Skeletal muscle cell (primary cell): ENCODE results near the gene NOP9.

Source experiments
- DNase-seq: peaks from one replicate; pipeline ENCODE4 v3.0.0-alpha.2; 2010; ENCODE audit warnings: low read depth
- H3K4me3 ChIP-seq: 2 replicates; pipeline ENCODE4 v1.5.1; 2011; ENCODE audit warnings: low read depth, mild to moderate bottlenecking, control low read depth, low read length, moderate library complexity

Gene NOP9, protein sequence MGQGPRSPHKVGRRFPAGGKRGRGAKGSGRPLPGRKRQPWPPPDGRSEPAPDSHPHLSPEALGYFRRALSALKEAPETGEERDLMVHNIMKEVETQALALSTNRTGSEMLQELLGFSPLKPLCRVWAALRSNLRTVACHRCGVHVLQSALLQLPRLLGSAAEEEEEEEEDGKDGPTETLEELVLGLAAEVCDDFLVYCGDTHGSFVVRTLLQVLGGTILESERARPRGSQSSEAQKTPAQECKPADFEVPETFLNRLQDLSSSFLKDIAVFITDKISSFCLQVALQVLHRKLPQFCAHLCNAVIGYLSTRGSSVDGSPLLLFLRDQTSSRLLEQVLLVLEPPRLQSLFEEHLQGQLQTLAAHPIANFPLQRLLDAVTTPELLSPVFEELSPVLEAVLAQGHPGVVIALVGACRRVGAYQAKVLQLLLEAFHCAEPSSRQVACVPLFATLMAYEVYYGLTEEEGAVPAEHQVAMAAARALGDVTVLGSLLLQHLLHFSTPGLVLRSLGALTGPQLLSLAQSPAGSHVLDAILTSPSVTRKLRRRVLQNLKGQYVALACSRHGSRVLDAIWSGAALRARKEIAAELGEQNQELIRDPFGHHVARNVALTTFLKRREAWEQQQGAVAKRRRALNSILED

GRCh38 chr14:24299255-24300191 is at the start of gene NOP9, which contains the start of gene DHRS1:
TSS of gene NOP9 (plus strand) at chr14:24299850. CDS start at chr14:24299955, 105 bp downstream.
TSS of gene DHRS1 (minus strand) at chr14:24299780. CDS start at chr14:24299106, 674 bp downstream.
- DNase-seq = peak; percentile 41
- peak within 1 kb of the TSS; percentile 90 for H3K4me3 ChIP-seq

GRCh38 chr14:24250354-24250753 is 49.3 kb upstream of the NOP9 start:
- H3K4me3 ChIP-seq = no peak overlapping the region
- DNase-seq = no peak

GRCh38 chr14:24251880-24252288 is 47.8 kb upstream of the NOP9 start:
- DNase-seq = no peak

DNA sequence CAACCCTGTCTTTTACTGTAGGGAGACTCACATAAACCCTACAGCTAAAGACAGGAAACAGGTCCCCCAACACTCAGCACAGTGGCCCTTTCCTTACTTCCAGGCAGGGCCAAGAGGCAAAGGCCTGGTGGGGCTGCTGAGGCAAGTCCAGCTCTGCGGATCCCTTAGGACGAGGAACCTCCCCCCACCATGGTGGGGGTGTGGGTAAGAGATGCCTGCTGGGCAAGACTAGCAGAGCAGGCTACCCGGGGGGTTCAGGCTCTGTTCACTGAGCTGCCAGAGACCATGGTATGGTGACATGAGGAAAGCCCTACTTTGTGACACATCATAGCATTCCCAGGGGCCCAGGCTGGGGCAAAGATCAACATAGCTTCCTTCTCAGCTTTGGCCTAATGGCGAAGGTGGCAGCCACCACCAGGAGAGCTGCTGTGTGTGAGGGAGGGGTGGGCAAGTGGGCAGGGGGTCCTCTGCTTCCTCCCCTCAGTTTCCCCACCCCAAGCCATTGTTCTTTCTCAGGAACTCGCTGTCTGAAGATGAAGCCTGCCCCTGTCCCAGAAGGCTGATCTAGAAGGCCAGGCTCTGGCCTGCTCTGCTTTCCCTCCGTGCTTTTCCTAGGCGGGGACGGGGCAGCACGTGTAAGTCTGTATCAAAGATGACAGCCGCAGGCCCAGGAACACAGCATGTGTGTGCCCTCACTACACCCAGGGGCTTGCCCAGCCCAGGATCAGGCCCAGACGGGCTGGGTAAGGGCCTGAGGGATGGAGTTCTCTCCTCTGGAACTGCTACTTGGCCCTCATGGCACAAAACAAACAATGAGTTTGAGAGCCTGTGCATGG is 47.1 kb upstream of the NOP9 start:
- no peak overlapping the region for H3K4me3 ChIP-seq
- no peak for DNase-seq

More at GRCh38 chr14:24251880-24252288, 47.8 kb upstream of the NOP9 start:
- no peak overlapping the region for H3K4me3 ChIP-seq

GRCh38 chr14:24253936-24254335 is 45.7 kb upstream of the NOP9 start:
- DNase-seq = no peak

GRCh38 chr14:24254630-24255392 is 44.8 kb upstream of the NOP9 start:
- no peak overlapping the region for H3K4me3 ChIP-seq
- no peak for DNase-seq

More at GRCh38 chr14:24253936-24254335, 45.7 kb upstream of the NOP9 start:
- H3K4me3 ChIP-seq = no peak overlapping the region

GRCh38 chr14:24255438-24255837 is 44.2 kb upstream of the NOP9 start:
- no peak overlapping the region for H3K4me3 ChIP-seq
- DNase-seq = no peak

- DNase-seq = no peak
- no peak overlapping the region for H3K4me3 ChIP-seq
Observed at GRCh38 chr14:24255931-24256711, 43.5 kb upstream of the NOP9 start.

DNA sequence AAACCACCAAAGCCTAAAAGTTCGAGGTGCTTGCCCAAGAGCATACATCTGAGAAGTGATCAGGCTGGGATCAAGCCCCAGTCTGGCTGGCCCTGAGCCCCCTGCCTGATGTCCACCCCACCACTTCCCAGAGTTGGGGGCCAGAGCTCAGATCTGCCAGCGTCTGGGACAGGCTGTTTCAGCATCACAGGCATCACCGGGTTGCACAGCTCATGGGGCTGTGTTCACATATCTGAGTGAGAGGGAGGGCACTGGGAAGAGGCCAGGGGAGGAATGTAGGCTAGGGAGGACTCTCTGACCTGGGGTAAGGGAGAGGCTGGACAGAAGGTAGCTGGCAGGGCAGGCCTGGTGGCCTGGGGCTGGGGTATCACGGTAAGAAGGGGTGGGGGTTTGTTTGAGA is 42.7 kb upstream of the NOP9 start:
- DNase-seq = no peak
- H3K4me3 ChIP-seq = no peak overlapping the region

GRCh38 chr14:24258119-24258518 is 41.5 kb upstream of the NOP9 start:
- H3K4me3 ChIP-seq = no peak overlapping the region
- no peak for DNase-seq

DNA sequence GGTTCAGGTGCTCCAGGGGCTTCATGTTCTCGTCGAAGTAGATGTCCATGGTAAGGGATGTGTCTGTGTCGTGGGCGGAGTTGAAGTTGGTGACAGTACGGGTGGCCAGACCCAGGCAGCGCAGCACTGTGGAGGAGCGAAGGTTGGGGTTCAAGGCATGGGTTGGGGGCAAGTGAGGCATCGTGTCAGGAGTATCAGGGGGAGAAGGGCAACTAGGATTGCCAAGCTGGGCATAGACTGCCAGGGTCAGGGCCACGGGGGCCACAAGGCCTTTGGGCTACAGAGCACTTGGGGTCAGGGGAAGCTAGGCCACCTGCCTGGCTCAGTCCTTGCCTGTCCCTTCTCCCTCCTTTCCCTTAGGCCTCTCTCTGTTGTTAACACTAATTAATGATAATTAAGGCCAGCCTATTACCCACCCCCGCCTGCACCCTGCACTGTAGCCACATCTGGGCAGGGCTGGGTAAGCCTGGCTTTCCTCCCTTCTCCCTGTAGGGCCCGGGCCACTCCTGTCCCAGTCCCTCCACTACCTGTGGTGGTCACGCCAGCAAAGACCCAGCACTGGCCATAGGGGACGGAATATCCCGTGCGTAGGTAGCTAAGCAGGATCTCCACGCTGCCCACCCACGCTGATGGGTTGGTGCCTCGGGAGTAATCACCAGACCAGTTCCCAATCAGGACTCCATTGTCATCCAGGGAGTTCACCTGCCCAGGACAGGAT is 40.9 kb upstream of the NOP9 start:
- no peak for DNase-seq

DNA sequence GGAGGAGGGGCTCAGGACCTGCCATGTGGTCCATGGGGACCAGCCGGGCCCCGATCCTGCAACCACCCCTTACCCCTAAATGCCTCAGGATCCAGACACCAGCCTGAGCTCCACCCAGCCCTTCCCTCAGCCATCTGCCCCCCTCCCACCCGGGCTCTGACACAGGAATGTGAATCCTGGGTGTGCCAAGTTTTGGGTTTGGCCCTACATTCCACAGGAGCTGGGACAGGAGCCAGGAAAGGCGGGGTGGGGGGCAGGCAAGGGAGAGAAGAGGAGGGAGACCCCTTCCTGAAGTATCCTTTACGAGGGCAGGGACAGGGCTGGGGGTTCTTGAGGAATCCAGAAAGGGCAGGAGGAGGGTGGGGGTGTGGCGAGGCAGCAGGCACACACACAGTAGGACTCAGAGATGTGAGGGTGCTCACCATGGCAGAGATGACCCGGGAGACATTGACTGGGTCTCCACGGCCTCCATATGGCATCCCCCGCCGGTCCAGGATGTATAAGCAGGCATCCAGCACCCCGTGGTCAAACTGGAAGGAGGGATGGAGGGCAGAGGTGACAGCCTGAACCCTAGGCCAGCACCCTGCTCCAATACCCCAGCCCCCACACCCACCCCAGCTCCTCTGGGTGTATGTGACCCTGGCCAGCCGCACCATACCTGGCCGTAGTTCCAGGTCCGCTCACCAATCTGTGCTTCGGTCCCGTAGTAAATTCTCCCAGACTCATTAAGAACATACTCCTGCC is 40.2 kb upstream of the NOP9 start:
- no peak overlapping the region for H3K4me3 ChIP-seq
- no peak for DNase-seq

More for the DNA sequence above, 40.9 kb upstream of the NOP9 start:
- no peak overlapping the region for H3K4me3 ChIP-seq

- no peak overlapping the region for H3K4me3 ChIP-seq
- no peak for DNase-seq
Observed at GRCh38 chr14:24260026-24260779, 39.4 kb upstream of the NOP9 start.

DNA sequence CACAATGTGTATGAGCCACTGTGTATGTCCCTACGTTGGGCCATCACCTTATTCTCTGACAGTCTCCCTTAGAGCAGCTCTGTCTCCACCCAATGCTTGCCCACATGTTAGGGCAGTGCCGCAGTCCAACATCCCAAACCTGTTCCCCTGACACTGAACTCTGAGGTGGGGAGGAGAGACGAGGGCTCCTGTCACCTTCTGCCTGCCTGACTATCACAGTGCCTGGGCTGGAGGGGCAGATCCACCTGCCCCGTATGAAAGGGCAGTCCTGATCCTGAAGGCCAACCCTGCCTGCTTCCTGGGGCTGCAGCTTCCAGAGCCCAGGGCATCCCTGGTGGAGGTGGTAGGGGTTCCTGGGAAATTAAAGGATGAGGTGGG is 38.9 kb upstream of the NOP9 start:
- no peak overlapping the region for H3K4me3 ChIP-seq
- DNase-seq = no peak

GRCh38 chr14:24261256-24261968 is 38.2 kb upstream of the NOP9 start:
- H3K4me3 ChIP-seq = no peak overlapping the region
- no peak for DNase-seq
